H9 (cell line): Measurements from ENCODE around the gene TSLP. TPM values are rescaled to one million over a fixed set of nuclear protein-coding genes. Genes with fewer than 3 reads are reported as not detected.

Experiments
- DNase-seq: peaks from one replicate; pipeline ENCODE4 v3.0.0-alpha.2; 2017
- H2AFZ ChIP-seq: one replicate; pipeline ENCODE4 v1.6.1; 2013; ENCODE audit warnings: mild to moderate bottlenecking, low read length, control low read depth, moderate library complexity
- H2AK5ac ChIP-seq: 2 replicates; pipeline ENCODE4 v1.6.1; 2013; ENCODE audit warnings: low read length, control low read depth, mixed read lengths; ENCODE audit not compliant: insufficient read length
- H2BK120ac ChIP-seq: one replicate; pipeline ENCODE4 v1.6.1; 2013; ENCODE audit warnings: low read depth, mild to moderate bottlenecking, low read length, control low read depth, inconsistent platforms; ENCODE audit not compliant: poor library complexity, severe bottlenecking
- H2BK12ac ChIP-seq: 2 replicates; pipeline ENCODE4 v1.6.1; 2013; ENCODE audit warnings: low read length, control low read depth, mixed read lengths, low read depth; ENCODE audit not compliant: insufficient read length
- H2BK15ac ChIP-seq: 2 replicates; pipeline ENCODE4 v1.6.1; 2013; ENCODE audit warnings: low read depth, low read length, control low read depth
- H2BK20ac ChIP-seq: one replicate; pipeline ENCODE4 v1.6.1; 2013; ENCODE audit warnings: low read depth, mild to moderate bottlenecking, low read length, control low read depth, inconsistent platforms; ENCODE audit not compliant: poor library complexity, severe bottlenecking
- H2BK5ac ChIP-seq: 2 replicates; pipeline ENCODE4 v1.6.1; 2013; ENCODE audit warnings: low read length, control low read depth, mixed read lengths; ENCODE audit not compliant: insufficient read length
- H3K14ac ChIP-seq: 2 replicates; pipeline ENCODE4 v1.6.1; 2013; ENCODE audit warnings: low read length, control low read depth; ENCODE audit not compliant: insufficient read depth
- H3K18ac ChIP-seq: 2 replicates; pipeline ENCODE4 v1.6.1; 2013; ENCODE audit warnings: low read depth, mild to moderate bottlenecking, mixed read lengths, low read length, control low read depth; ENCODE audit not compliant: insufficient read length
- H3K23ac ChIP-seq: 2 replicates; pipeline ENCODE4 v1.6.1; 2013; ENCODE audit warnings: low read length, control low read depth, mixed read lengths, low read depth; ENCODE audit not compliant: insufficient read length
- H3K23me2 ChIP-seq: 2 replicates; pipeline ENCODE4 v1.6.1; 2013; ENCODE audit warnings: low read depth, mild to moderate bottlenecking, mixed read lengths, low read length, control low read depth; ENCODE audit not compliant: insufficient read length, poor library complexity, severe bottlenecking
- H3K27ac ChIP-seq: 2 replicates; pipeline ENCODE4 v1.5.1; 2013; ENCODE audit warnings: low read length, control low read depth, mixed read lengths, low read depth; ENCODE audit not compliant: insufficient read length
- H3K27me3 ChIP-seq: 2 replicates; pipeline ENCODE4 v1.6.1; 2013; ENCODE audit warnings: low read length, control low read depth, inconsistent platforms; ENCODE audit not compliant: insufficient read depth
- H3K4ac ChIP-seq: 2 replicates; pipeline ENCODE4 v1.6.1; 2013; ENCODE audit warnings: low read depth, mild to moderate bottlenecking, control low read depth, inconsistent platforms, low read length, moderate library complexity
- H3K4me1 ChIP-seq: 2 replicates; pipeline ENCODE4 v1.6.1; 2013; ENCODE audit warnings: low read length, control low read depth, inconsistent platforms; ENCODE audit not compliant: insufficient read depth
- H3K4me2 ChIP-seq: 2 replicates; pipeline ENCODE4 v1.6.1; 2013; ENCODE audit warnings: low read length, control low read depth, mixed read lengths; ENCODE audit not compliant: insufficient read length, insufficient read depth
- H3K56ac ChIP-seq: 2 replicates; pipeline ENCODE4 v1.6.1; 2013; ENCODE audit warnings: low read depth, mild to moderate bottlenecking, mixed read lengths, low read length, control low read depth; ENCODE audit not compliant: insufficient read length
- H3K79me1 ChIP-seq: 2 replicates; pipeline ENCODE4 v1.6.1; 2013; ENCODE audit warnings: low read depth, mild to moderate bottlenecking, moderate library complexity, low read length, control low read depth, inconsistent platforms; ENCODE audit not compliant: insufficient read depth, poor library complexity, severe bottlenecking
- H3K79me2 ChIP-seq: 2 replicates; pipeline ENCODE4 v1.6.1; 2013; ENCODE audit warnings: low read length, control low read depth, inconsistent platforms; ENCODE audit not compliant: insufficient read depth
- H3K9ac ChIP-seq: 2 replicates; pipeline ENCODE4 v1.6.1; 2013; ENCODE audit warnings: low read length, control low read depth, mixed read lengths; ENCODE audit not compliant: insufficient read length; ENCODE audit errors: extremely low read depth
- H3K9me3 ChIP-seq: one replicate; pipeline ENCODE4 v1.6.1; 2013; ENCODE audit warnings: low read depth, low read length, inconsistent platforms; ENCODE audit not compliant: control insufficient read depth
- H3T11ph ChIP-seq: one replicate; pipeline ENCODE4 v1.6.1; 2013; ENCODE audit warnings: mild to moderate bottlenecking, low read length, control low read depth, inconsistent platforms
- H4K20me1 ChIP-seq: one replicate; pipeline ENCODE4 v1.6.1; 2013; ENCODE audit not compliant: control insufficient read depth, insufficient read length, insufficient read depth
- H4K5ac ChIP-seq: 2 replicates; pipeline ENCODE4 v1.6.1; 2013; ENCODE audit warnings: low read depth, mild to moderate bottlenecking, mixed read lengths, low read length, control low read depth; ENCODE audit not compliant: insufficient read length
- H4K8ac ChIP-seq: replicated peaks from 2 replicates; pipeline ENCODE4 v1.6.1; 2013; ENCODE audit warnings: low read length, control low read depth, mixed read lengths, low read depth; ENCODE audit not compliant: insufficient read length
- H4K91ac ChIP-seq: 2 replicates; pipeline ENCODE4 v1.6.1; 2013; ENCODE audit warnings: low read depth, mild to moderate bottlenecking, moderate library complexity, mixed read lengths, low read length, control low read depth; ENCODE audit not compliant: insufficient read length
- H3K27ac Mint-ChIP-seq, 3 experiments: 2 replicates in 2 of 3; 3 replicates in 1 of 3; pipeline ENCODE4 v1.8.0; 2020 to 2021; ENCODE audit warnings: mixed read lengths in 3 of 3, mild to moderate bottlenecking in 1 of 3, moderate library complexity in 1 of 3
- H3K27me3 Mint-ChIP-seq: 2 replicates; pipeline ENCODE4 v1.8.0; 2021; ENCODE audit warnings: low read depth, mild to moderate bottlenecking, moderate library complexity, mixed read lengths
- H3K36me3 Mint-ChIP-seq, 3 experiments: 2 replicates in 2 of 3; 3 replicates in 1 of 3; pipeline ENCODE4 v1.8.0; 2020 to 2021; ENCODE audit warnings: low read depth in 3 of 3, mixed read lengths in 3 of 3; ENCODE audit not compliant: insufficient read depth in 1 of 3
- H3K4me1 Mint-ChIP-seq, 2 experiments: 2 replicates each; pipeline ENCODE4 v1.8.0; 2020; ENCODE audit warnings: mixed read lengths in 2 of 2
- H3K4me3 Mint-ChIP-seq, 2 experiments: 2 replicates in 1 of 2; 3 replicates in 1 of 2; pipeline ENCODE4 v1.8.0; 2020 to 2021; ENCODE audit warnings: mild to moderate bottlenecking in 2 of 2, mixed read lengths in 2 of 2, moderate library complexity in 1 of 2
- H3K9me3 Mint-ChIP-seq, 2 experiments: 2 replicates in 1 of 2; 3 replicates in 1 of 2; pipeline ENCODE4 v1.8.0; 2020; ENCODE audit warnings: mild to moderate bottlenecking in 2 of 2, mixed read lengths in 2 of 2, moderate library complexity in 1 of 2
- WGBS: extraction: QIAGEN DNeasy Blood & Tissue Kit; methylation state at CpG from one replicate; pipeline ENCODE4 v1.1.7; 2013; ENCODE audit warnings: missing lambda C conversion rate, low lambda C conversion rate, mixed read lengths; ENCODE audit not compliant: insufficient read length; ENCODE audit errors: extremely low coverage; 5-methylcytosine and 5-hydroxymethylcytosine counted together
- total RNA-seq: library from RNA; stranded (reverse); gene quantifications from 2 replicates; pipeline ENCODE4 v1.2.1, GENCODE V29; 2021
- TF ChIP-seq, protein P1 (sequence below): fragments of 200-600 bp; sonication (generic); conservative IDR thresholded peaks from 3 replicates; pipeline ENCODE4 v1.8.0; 2021; ENCODE audit warnings: antibody characterized with exemption, mild to moderate bottlenecking

The TSLP gene
- total RNA-seq, 1 experiment from 2014 or later, result 0.63 TPM

DNA sequence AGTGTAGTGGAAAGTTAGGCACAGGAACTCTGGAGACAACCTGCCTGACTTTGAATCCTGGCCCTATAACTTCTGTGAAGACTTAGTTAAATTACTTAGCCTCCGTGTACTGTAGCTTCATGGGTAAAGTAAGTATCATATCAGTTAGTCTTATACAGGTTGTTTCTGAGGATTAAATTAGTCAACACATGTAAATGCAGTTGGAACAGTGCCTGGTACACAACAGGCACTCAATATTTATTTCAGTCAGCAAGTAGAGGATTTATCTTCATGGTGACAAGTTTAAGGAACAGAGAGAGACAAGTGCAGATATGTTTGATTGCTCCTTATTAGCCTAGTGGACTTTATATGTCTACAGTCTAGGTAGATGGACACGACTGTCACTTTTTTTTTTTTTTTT lies 2.7 kb downstream of the TSLP start:
- H3K23me2 ChIP-seq, result peaks cover 15% of the 10 kb centered on the region
- H4K8ac ChIP-seq, result no peak overlapping the region
- H2AFZ ChIP-seq, result no peak overlapping the region
- H3K27me3 Mint-ChIP-seq, result peaks cover 59% of the 10 kb centered on the region
- H4K91ac ChIP-seq, result no peak overlapping the region
- no peak overlapping the region for H2BK120ac ChIP-seq
- no peak overlapping the region for H3K27ac Mint-ChIP-seq
- no peaks in the 10 kb centered on the region for H4K20me1 ChIP-seq
- no peak overlapping the region for H3K9ac ChIP-seq
- DNase-seq, result no peak
- no peak overlapping the region for H3T11ph ChIP-seq
- H4K5ac ChIP-seq, result no peak overlapping the region
- H3K79me2 ChIP-seq, result no peaks in the 10 kb centered on the region
- H3K18ac ChIP-seq, result no peak overlapping the region
- no peak overlapping the region for H2AK5ac ChIP-seq
- peaks cover 18 to 21% of the 10 kb centered on the region in 2 experiments for H3K4me1 Mint-ChIP-seq
- no peak overlapping the region for H2BK15ac ChIP-seq
- no peak overlapping the region for H2BK20ac ChIP-seq
- no peak overlapping the region for H3K23ac ChIP-seq
- no peaks in the 10 kb centered on the region for H3K9me3 ChIP-seq
- WGBS, result no CpG with 5 or more reads among the region's 2 CpGs
- no peak overlapping the region for H3K27ac ChIP-seq
- no peaks in the 10 kb centered on the region for H3K9me3 Mint-ChIP-seq
- no peak overlapping the region for H2BK12ac ChIP-seq
- H3K79me1 ChIP-seq, result no peaks in the 10 kb centered on the region
- H3K4me3 Mint-ChIP-seq, result peak overlapping the region; percentile 89 to 94
- H3K56ac ChIP-seq, result no peak overlapping the region
- H3K4me2 ChIP-seq, result no peak overlapping the region
- H3K4ac ChIP-seq, result no peak overlapping the region
- TF ChIP-seq, protein P1, sequence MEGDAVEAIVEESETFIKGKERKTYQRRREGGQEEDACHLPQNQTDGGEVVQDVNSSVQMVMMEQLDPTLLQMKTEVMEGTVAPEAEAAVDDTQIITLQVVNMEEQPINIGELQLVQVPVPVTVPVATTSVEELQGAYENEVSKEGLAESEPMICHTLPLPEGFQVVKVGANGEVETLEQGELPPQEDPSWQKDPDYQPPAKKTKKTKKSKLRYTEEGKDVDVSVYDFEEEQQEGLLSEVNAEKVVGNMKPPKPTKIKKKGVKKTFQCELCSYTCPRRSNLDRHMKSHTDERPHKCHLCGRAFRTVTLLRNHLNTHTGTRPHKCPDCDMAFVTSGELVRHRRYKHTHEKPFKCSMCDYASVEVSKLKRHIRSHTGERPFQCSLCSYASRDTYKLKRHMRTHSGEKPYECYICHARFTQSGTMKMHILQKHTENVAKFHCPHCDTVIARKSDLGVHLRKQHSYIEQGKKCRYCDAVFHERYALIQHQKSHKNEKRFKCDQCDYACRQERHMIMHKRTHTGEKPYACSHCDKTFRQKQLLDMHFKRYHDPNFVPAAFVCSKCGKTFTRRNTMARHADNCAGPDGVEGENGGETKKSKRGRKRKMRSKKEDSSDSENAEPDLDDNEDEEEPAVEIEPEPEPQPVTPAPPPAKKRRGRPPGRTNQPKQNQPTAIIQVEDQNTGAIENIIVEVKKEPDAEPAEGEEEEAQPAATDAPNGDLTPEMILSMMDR, result no peak
- H3K36me3 Mint-ChIP-seq, result no peaks in the 10 kb centered on the region
- no peak overlapping the region for H2BK5ac ChIP-seq
- H3K14ac ChIP-seq, result no peak overlapping the region
- H3K4me1 ChIP-seq, result no peaks in the 10 kb centered on the region; the same call in 1 of the 2 replicates
- H3K27me3 ChIP-seq, result peaks cover 31% of the 10 kb centered on the region; the same call in 1 of the 2 replicates
